ENCODE data around the gene CEP250.

- TF ChIP-seq CTCF (IDR thresholded peaks at IDR 0.05; ENCODE audit: borderline replicate concordance, extremely low read depth, low read length, poor library complexity, severe bottlenecking) (no peak), EZH2 (IDR thresholded peaks at IDR 0.05; ENCODE audit: borderline replicate concordance, low read depth, low read length, severe bottlenecking) (no peak)
Measured at GRCh38 chr20:35551503-35551902, 96.1 kb downstream of the CEP250 start.

Measured in DND-41 (cell line).